Effector CD4-positive, alpha-beta T cell (primary cell): ENCODE data around the gene GVQW3.
"Not testable (repeated sequence)": the region's sequence is repeated elsewhere in the genome, so short reads cannot be mapped to it uniquely, and the experiment has no call there.

Experiments used
- DNase-seq: peaks from one replicate; pipeline ENCODE4 v3.0.0-alpha.2; 2020

GVQW3 gene

DNA sequence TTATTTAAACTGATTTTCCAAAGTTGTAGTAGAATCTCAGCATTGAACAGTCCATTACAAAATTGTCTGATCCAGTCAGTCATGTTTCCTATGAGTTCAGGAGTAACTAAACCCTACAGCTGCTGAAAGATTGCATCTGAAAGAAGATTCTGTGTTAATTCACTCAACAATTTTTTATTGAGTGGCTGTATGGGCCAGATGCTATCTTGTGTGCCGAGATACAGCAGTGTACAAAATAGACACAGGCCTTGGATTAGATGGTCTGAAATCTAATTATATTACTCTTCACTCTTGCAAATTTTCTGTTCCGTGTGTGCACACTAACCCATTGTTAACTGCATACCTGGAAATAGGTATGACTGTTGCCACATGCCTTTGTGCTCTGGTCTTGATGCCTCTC, 7.3 kb downstream of the GVQW3 start:
- no peak for DNase-seq

DNA sequence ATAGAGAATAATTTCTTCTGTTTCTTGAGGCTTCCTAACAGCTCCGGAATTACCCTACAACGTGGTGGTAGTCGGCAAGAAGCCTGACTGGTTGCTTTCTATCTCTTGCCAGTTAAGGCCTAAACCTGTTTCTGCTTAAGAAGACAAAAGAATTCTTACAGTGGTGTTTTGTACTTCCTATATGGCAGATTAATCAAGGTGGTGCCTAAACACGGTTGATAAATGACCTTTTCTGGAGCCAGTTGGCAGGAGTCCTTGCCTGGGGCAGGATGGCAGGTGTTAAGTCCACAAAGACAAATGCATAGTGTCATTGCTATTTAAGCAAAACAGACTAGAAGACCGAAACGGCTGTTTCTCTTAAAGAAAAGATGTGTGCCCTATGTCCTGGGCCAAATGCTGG, 9.9 kb downstream of the GVQW3 start:
- DNase-seq: no peak

DNA sequence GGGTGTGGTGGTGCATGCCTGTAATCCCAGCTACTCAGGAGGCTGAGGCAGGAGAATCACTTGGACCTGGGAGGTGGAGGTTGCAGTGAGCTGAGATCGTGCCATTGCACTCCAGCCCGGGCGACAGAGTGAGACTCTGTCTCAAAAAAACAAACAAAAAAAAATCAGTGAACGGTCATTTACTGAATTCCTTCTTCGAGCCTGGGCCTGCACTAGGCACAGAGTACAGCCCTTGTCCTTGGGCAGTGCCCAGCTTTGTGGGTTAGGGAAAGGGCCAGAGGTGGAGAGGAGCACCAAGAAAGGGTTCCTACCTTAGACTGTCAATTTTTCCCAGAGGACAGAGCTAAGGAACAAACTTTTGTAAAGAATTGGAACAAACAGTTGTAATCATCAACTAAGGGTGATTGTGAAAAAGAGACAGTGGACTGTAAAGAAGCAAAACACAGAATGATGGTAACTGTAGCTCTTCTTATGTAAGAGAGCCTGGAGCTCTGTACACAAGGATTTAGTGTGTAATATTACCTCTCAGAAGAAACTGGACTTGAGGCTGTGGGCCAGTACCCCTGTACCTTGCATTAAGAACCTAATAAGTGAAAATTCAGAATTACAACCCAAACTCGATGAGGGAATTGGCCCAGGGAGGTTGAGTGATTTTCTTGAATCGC, 10.8 kb downstream of the GVQW3 start:
- no peak for DNase-seq

DNA sequence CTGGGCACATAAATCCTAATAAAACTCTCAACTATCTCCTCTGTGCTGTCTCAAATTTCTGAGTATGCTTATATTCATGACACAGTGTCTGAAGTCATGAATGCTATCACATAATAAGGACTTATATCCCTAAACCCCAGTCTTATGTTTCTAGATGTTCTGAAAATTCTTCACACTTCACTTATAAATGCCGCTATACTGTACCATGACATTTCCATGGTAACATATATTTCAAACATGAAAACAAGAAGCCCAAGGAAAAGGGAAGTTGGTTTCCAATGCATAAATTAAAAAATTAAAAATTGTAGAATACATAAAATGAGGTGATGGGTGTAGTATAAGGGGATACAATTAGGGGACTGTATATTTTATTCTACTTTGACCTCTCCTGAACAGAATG, 11.7 kb downstream of the GVQW3 start:
- DNase-seq: no peak

DNA sequence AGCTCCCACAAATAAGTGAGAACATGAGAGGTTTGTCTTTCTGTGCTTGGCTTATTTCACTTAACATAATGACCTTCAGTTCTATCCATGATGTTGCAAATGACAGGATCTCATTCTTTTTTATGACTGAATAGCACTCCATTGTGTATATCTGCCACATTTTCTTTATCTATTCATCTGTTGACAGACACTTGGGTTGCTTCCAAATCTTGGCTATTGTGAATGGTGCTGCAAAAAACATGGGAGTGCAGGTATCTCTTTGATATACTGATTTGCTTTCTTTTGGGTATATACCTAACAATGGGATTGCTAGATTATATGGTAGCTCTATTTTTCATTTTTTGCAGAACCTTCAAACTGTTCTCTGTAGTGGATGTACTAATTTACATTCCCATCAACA, 13.3 kb downstream of the GVQW3 start:
- no peak for DNase-seq

DNA sequence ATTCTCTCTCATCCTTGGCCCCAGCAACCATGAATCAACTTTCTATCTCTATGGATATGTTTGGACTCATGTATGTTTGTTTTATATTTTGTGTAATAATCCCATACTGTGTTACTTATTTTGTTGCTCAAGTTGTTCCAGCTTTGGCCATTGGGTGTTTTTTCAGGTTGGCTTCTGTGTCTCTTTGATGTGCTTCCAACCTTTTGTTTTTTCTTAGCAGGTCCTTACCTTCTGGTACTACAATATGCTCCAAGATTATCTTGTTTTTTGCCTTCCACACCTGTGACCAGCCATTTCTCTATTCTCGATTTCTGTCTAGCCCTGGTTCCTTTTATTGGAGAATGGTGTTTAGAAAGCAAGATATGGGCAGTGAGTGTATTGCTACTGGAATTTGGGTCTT, 14.2 kb downstream of the GVQW3 start:
- no peak for DNase-seq

DNA sequence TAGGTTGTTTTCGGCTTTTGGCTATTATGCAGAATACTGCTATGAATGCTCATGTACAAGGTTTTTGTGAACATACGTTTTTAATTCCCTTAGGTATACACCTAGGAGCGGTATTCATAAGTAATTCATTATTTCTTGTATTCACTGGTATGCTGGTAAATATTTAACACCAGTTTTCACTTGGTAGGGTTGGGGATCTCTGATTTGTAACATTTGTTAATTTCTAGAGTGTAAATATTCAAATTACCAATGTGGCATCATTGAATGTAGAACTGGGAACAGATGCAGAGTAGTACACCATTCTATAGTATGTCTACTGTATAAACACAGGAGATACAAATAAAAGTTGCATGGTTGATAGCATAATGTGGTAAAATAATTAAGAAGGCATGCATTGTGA, 16.3 kb downstream of the GVQW3 start:
- no peak for DNase-seq

DNA sequence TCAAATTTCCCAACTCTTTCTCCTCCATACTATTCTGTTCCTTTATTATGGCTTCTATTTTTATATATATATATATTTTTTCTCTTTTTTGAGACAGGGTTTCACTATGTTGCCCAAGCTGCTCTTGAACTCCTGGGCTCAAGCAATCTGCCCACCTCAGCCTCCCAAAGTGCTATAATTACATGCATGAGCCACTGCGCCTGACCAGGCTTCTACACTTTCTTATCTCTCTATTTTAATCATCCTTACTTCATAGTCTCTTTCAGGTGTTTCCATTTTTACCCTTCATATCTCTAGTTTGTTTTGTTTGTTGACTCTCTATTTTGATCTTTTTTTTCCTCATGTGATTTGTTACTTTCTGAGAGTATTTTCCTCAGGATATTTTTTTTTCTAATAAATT, 19.8 kb downstream of the GVQW3 start:
- no peak for DNase-seq

DNA sequence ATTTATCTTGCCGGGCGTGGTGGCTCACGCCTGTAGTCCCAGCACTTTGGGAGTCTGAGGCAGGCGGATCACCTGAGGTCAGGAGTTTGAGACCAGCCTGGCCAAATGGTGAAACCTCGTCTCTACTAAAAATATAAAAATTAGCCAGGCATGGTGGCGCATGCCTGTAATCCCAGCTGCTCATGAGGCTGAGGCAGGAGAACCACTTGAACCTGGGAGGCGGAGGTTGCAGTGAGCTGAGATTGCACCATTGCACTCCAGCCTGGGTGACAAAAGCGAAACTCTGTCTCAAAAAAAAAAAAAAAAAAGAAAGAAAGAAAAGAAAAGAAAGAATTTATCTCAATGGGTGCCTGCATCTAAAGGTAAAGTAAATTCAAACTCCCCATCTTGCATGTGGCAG, 20.4 kb downstream of the GVQW3 start:
- DNase-seq: not testable (repeated sequence)

DNA sequence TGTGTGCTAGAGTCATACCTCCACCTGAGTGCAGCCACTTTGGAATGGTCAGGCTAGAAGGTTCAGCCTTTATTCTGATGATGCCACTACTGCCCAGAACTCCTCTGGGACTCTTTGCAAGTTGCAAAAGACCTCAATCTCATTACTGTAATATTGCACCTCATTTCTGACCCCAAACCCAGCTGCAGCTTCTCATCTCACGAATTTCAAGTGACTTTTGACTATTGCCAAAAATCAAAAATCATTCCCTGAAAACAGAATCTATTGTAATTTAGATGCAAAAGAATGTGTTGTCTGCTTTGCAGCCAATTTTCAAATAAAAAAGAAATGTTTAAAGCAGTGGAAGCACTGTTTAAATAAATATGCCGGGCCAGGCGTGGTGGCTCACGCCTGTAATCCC, 25.2 kb downstream of the GVQW3 start:
- no peak for DNase-seq

DNA sequence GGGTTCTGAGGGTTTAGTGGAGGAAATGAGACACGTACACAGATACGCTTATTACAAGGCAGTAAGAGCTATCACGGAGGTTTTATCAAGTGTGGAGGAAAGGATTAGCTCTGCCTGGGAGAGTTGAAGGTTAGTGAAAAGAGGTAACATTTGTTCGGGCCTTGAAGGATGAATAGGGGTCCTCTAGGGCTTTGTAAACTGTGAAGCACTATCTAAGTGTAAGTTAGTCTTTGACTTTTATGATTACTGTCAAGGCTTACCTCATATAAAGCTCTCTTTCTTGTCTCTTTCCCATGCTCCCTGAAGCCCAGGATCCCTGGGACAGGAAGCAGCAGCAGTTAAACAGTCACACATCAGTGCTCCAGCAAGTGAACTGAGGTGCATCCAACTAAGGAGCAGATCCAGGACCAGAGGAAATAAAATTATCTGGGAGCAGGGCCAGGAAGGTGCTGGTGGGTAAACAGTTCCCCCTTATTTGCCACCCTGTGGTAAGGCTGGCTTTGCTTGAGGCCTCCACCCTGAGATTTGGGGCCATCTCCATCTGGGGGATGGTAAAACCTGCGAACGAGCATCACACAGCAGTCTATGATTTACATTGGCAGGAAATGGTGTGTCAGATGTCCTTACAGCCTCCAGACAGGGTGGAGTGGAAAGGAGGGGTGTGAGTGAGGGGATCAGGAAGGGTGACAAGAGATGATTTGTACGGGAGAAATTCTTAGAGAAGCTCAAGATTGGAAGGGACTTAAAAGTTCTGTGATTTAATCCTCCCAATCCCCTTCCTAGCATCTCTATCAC, 27.2 kb downstream of the GVQW3 start:
- no peak for DNase-seq

DNA sequence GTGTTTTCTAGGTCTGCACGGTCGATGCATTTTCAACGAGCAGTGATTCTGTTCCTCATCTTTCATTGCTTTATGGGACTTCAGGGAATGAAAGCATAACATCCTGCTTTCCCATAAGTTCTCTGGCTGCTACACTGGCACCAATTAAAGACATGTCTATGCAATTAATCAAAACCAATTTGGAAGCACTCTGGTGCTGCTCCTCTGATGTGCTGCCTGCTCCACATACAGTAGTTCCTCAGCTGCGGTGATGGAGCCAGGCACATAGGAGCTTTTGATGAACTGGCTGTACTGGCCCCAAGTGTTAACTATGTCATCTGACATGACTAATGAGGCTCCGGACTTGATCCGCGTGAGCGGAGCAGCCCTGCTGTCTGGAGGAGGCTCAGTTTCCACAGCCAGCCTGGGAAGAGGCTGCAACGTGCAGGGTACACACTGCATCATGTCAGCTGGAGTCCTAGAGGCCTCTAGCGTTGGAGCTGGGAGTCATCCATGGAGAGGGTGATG, 29.8 kb downstream of the GVQW3 start:
- no peak for DNase-seq

DNA sequence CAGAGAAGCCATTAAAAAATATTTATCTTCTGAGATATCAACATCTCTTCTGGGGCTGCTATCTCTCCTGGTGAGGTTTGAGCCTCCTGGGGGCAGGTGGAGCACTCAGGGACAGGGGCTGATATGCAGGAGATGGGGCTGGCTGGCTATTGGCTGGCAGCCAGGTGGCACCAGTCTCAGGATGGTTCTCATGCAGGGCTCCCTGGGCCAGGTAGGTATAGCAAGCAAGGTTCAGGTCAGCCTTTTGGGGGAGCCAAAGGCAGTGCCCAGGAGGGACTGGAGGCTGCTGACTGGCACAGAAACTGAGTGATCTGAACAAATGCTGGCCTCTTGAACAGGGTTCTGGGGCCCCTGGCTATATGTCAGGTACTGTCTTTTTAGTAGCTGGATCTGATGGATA, 34.0 kb downstream of the GVQW3 start:
- DNase-seq: no peak

DNA sequence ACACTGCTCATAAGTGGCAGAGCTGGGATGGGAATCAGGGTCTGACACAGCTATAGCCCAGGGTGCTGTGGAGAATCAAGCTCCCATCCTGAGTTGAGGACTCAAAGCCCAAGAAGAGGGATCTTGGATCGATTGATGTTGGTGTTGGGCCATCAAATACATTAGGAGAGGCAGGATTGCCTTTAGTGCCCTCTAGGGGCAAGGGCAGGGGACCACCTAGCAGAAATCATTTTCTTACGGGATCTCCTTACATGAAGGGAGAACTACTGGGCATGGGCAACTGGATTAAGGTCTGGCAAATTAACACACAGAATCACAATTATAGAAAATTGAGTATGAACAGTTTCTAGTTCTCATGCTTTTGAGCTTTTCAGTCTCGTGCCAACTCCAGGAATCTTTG, 38.8 kb downstream of the GVQW3 start:
- DNase-seq: no peak

DNA sequence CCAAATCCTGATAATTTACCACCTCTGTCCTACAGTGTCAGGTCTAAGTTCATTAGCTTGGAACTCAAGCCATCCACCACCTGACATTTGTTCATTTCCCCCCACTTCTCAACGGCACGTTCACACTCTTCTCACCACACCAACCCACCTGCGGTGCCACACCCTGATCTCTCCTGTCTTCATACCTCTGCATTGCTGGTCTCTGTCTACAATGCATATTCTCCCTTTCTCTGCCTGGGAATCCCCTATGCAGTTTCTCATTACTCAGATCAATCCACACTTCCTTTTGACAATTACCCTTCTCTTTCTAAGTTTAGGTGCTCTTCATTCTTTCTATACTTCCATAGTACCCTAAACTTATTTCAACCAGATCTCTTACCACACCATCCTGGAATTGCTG, 43.3 kb downstream of the GVQW3 start:
- no peak for DNase-seq

DNA sequence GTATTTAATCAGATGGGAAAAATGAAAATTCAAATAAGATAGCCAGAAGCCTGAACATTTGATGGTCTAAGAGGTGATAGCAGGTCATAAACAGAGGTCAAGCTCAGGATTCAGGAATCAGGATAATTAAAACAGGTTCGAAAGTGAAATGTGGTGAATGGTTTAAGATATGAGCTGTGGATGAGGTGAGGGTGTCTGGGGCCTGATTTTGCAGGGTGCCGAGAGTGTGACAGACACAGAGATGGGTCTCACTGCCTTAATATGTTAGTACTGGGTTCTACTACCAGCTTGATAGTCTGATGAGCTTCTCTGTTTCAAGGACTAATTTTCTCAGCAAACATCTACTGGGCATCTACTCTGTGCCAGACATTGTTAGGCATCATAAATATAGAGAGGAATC, 43.8 kb downstream of the GVQW3 start:
- no peak for DNase-seq

DNA sequence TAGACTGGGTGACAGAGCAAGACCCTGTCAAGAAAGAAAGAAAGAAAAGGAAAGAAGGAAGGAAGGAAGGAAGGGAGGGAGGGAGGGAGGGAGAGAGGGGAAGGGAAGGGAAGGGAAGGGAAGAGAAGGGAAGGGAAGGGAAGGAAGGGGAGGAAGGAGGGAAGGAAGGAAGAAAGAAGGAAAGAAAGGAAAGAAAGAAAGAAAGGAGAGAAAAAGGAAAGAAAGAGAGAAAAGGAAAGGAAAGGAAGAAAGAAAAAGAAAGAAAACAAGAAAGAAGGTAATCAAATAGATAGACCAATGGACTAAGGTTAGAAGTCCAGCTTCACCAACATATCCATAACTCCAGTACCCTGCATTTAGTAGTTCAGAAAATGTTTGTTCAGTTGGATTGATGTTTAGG, 45.5 kb downstream of the GVQW3 start:
- no peak for DNase-seq

DNA sequence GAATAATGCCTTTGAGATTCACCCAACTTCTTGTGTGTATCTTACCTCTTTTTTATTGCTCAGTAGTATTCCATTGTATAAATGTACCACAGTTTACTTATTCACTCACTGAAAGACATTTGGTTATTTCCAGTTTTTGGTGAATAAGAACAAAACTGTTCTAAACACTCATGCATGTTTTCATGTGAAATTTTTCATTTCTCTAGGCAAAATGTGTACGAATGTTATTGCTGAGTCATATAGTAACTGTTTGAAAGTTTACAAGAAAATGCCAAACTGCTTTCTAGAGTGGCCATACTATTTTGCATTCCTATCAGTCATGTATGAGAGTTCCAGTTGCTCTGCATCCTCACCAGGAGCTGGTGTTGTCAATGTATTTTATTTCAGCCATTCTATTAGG, 54.9 kb downstream of the GVQW3 start:
- DNase-seq: no peak

DNA sequence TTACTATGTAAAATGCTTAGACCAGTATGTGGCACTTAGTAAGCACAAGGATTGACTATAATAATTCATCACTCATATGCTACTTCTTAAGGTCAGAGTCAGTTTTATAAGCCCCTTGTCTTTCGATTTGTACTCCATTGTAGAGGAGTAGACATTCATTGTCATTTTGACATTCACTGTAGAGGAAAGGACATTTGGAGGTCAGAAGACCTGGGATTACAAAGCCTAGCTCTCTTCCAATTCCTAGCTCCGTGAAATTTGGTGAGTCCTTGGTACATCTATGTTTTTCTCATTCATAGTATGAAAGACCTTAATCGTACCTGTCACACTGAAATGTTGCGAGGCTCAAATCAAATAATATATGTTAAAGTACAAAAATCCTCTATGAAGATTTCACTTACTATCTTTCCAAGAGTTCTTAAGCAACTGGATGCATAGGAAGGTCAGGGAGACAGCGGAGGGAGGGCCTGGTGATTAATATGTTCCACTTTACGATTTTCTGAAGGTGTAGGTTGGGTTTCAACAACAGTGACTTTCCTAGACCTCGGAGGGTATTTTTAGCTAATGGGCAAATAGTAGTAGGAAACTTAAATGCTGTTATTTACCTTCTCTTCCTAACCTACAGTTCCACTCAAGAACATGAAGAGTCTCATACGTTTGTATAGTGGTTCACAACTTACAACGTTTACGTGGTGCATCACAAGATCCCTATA, 62.3 kb downstream of the GVQW3 start:
- no peak for DNase-seq

DNA sequence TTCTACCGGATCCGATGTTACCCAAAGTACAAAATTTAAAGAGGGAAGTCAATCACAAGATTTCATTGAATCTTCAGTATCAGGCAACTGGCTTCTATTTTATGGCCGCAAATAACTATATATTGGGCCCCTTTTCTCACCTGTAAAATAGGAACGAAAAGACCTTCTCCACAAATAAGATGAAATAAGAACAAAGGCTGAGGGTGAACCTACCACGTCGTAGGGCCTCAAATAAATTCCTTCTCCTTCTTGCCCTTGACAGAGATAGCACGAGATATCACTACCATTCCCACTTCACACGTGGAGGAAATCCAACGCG, 62.9 kb downstream of the GVQW3 start:
- no peak for DNase-seq

DNA sequence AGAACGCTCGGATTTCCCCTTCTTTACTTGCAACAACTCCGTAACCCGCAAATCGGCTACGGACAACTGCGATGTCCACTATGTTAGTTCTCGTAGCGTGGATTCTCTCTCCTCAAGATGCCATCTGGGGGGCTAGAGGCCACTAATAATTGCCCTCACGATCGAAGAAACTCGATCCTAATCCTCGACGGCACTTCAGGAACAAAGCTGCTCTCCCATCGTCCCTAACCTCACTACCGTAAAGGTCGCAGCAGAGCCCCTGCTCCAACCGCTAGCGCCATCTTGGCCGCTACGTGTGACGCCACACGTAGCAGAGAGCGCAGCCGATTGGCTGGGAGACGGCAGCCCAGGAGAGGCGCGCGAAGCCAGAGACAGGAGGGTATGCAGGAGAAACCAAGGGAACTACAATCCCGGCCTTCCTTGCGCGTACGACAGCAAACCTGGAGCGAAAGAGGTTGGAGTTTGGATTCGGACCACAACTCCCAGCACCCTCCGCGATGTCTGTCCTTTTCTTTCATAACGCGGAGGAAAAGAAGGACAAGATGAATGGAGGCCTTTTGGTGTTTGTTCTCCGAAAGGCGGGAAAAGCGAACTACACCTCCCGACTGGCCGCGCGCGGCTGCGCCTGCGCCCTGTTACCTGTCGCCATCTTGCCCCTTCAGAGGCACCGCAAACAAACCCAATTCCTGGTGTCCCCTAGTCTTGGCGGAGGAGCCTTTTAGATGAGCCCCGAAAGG, 63.4 kb downstream of the GVQW3 start, which contains the start of gene EMSY:
Gene EMSY, plus strand, starts transcription at position 635 of the 737 bp plus-strand sequence. CDS start 1,921 bp downstream, outside the sequence.
- peak; percentile 89 for DNase-seq

DNA sequence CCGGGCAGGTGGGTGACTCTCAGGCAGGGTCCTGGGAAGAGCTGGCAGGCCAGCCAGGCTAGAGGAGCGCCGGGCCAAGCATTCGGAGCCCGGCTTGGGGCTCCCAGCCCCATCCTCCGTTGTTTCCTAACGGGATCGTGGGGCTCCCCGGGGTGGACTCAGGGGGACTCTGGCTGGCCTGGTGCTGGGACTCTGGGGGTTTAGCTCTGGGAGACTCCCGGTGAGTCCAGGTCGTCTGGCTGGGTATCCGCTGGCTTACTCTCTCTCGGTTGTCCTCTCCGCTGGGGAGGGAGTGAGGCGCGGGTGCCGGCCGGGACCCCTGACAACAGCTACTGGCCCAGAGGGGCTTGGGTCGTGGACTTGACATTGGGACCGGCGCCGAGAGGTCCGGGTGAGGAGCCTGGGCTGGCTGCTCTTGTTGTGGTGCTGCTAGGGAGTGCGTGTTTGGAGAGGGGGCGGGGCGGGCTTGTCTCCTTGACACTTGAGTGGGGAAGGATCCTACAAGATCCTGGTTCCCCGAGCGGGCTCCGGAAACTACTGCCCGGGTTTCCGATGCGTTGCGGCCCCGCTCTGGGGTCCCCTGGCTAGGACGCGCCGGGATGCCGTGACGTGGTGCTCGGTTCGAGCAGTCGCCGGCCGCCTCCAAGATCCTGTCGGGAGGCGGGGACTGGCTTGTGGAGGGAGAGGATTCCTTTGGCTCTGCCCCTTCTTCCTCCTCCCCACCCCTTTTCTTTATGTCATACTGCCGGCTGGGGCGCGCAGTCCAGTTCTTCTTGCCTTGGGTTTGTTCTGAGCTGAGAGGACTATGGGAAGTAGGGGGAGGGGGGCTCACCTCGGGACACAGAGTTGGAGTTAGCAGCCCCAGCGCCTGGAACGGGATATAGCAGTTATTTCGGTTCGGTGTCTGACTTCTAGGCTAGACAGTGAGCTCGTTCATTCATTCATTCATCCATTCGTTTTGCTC, 64.3 kb downstream of the GVQW3 start:
- peak; percentile 29 for DNase-seq
